ENCODE measurements around the gene SRMS. TPM values are rescaled to one million over a fixed set of nuclear protein-coding genes. Genes with fewer than 3 reads are reported as not detected.

SRMS gene
- total RNA-seq, 2 experiments from 2014 or later = 0.42 TPM; not detected in 1

DNA sequence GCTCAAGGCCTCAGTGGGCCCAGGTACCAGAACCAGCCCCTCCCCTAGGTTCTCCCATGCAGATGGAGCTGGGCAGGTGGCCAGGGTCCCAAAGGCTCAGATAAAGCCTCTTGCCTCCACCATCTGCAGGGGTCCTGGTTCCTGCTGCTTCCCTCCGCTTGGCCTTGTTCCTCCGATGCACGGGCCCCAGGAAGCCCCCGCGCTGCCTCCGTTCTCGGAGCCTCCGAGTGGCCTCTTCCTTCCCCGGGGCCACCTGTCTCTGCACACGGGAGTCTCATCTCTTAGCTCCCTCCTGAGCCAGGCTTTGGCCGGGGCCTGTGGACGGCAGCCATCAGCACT, 8.5 kb downstream of the SRMS start:
- intact Hi-C loops (cut with micrococcal nuclease; ENCODE audit: unreplicated experiment) = loop anchor here (2.0 to 10.0 kb wide), 4 partner anchors 88 to 434 kb away; partner anchors contain the start of genes ABHD16B, DNAJC5, GMEB2 and TPD52L2
- Histone ChIP-seq H3K27ac (ENCODE audit: low read depth, low read length, poor library complexity, severe bottlenecking) (no peak overlapping the region), H3K36me3 (ENCODE audit: insufficient read depth, low read length) (no peaks in the 10 kb centered on the region), H3K79me2 (ENCODE audit: insufficient read depth, low read depth, low read length) (no peaks in the 10 kb centered on the region), H2AFZ (ENCODE audit: low read length) (no peak overlapping the region), H3K4me2 (ENCODE audit: low read length) (no peak overlapping the region), H4K20me1 (ENCODE audit: insufficient read depth, low read length) (no peaks in the 10 kb centered on the region), H3K9me2 (ENCODE audit: insufficient read depth, low read length) (no peaks in the 10 kb centered on the region), H3K4me1 (ENCODE audit: insufficient read depth, low read length, poor library complexity, severe bottlenecking) (peaks cover 30% of the 10 kb centered on the region), H3K9me3 (ENCODE audit: low read length) (no peaks in the 10 kb centered on the region), H3K4me3 (ENCODE audit: low read depth, low read length, poor library complexity, severe bottlenecking) (no peak overlapping the region)
- no peak for TF ChIP-seq EZH2phosphoT487 (IDR thresholded peaks at IDR 0.05; ENCODE audit: borderline replicate concordance, low read depth, low read length)
- TF ChIP-seq, protein P1, sequence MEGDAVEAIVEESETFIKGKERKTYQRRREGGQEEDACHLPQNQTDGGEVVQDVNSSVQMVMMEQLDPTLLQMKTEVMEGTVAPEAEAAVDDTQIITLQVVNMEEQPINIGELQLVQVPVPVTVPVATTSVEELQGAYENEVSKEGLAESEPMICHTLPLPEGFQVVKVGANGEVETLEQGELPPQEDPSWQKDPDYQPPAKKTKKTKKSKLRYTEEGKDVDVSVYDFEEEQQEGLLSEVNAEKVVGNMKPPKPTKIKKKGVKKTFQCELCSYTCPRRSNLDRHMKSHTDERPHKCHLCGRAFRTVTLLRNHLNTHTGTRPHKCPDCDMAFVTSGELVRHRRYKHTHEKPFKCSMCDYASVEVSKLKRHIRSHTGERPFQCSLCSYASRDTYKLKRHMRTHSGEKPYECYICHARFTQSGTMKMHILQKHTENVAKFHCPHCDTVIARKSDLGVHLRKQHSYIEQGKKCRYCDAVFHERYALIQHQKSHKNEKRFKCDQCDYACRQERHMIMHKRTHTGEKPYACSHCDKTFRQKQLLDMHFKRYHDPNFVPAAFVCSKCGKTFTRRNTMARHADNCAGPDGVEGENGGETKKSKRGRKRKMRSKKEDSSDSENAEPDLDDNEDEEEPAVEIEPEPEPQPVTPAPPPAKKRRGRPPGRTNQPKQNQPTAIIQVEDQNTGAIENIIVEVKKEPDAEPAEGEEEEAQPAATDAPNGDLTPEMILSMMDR (conservative IDR thresholded peaks at IDR 0.05; ENCODE audit: low read length) = no peak
- ChIA-PET CTCF (ENCODE audit: unreplicated experiment) (no interaction called here), POLR2A (interaction anchor here (2.6 kb wide), 1 partner anchor 103 kb away, joined by 13 read pairs; no protein-coding TSS in a partner anchor)
- no TSS peak for BruUV-seq (replicated peaks)
- no peak for DNase-seq (ENCODE audit: low spot score)

DNA sequence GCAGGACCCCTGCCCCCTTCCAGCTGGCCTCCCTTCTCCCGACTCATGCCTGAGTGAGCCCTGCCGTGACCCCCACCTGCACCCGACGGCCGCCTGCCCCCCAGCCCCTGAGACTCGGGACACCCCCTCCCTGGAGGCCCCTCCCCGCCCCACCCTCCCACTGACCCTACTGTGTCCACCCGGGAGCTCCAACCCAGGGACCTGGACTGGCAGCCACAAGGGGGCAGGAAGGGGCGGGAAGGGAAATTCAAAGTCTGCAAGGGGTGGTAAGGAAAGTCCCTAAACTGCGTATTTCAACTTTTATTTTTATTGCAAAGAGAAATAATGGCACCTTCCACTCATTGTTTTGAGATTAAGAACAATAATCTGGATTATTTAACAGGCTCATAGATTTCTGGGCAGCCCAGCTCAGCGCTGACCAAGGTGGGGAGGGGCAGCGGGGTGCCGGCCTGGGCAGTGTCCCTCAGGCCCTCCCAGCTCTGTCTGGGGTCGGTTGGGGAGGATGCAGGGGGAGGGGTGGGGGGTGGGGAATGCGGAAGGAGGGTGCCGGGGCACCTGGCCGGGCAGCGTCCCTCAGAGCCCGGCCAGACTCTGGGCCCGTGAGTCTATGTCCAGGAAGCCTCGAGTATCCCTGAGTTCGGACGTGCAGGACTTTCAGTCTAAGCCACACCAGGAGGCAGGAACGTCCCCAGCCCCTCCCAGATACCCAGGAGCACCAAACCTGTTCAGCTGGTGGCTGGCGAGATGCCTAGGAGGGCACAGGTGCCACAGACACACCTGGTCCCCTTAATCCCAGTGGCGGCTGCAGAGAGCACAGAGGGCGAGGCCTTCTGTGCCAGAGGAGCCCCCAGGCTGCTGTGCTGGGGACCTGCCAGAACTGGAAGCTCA, 9.1 kb downstream of the SRMS start:
- H3K4me2 ChIP-seq (ENCODE audit: low read length) = peak overlapping the region; percentile 77
- BruUV-seq (replicated peaks) = no TSS peak
- no peaks in the 10 kb centered on the region for H3K79me2 ChIP-seq (ENCODE audit: insufficient read depth, low read depth, low read length)
- ChIA-PET CTCF (ENCODE audit: unreplicated experiment) (interaction anchor here (0.6 to 2.0 kb wide), 6 partner anchors 17 to 540 kb away, joined by 3 to 13 read pairs (median 8); no protein-coding TSS in a partner anchor), POLR2A (interaction anchor here (1.1 to 2.6 kb wide), 2 partner anchors 103 to 120 kb away, joined by 4 to 13 read pairs; partner anchors contain the start of gene RTEL1)
- H3K9me2 ChIP-seq (ENCODE audit: insufficient read depth, low read length) = no peaks in the 10 kb centered on the region
- peak overlapping the region; percentile 60 for H3K4me3 ChIP-seq (ENCODE audit: low read depth, low read length, poor library complexity, severe bottlenecking)
- H3K27ac ChIP-seq (ENCODE audit: low read depth, low read length, poor library complexity, severe bottlenecking) = peak overlapping the region; percentile 48
- no peaks in the 10 kb centered on the region for H3K9me3 ChIP-seq (ENCODE audit: low read length)
- H2AFZ ChIP-seq (ENCODE audit: low read length) = peak overlapping the region; percentile 8
- no peaks in the 10 kb centered on the region for H3K36me3 ChIP-seq (ENCODE audit: insufficient read depth, low read length)
- peaks cover 30% of the 10 kb centered on the region for H3K4me1 ChIP-seq (ENCODE audit: insufficient read depth, low read length, poor library complexity, severe bottlenecking)
- H4K20me1 ChIP-seq (ENCODE audit: insufficient read depth, low read length) = no peaks in the 10 kb centered on the region
- intact Hi-C loops (cut with micrococcal nuclease; ENCODE audit: unreplicated experiment) = loop anchor here (1.0 to 10.0 kb wide), 5 partner anchors 40 to 434 kb away; partner anchors contain the start of genes ABHD16B, DNAJC5, GMEB2 and TPD52L2
- DNase-seq (ENCODE audit: low spot score) = peak; percentile 29
- TF ChIP-seq EZH2phosphoT487 (IDR thresholded peaks at IDR 0.05; ENCODE audit: borderline replicate concordance, low read depth, low read length) = no peak
- TF ChIP-seq, protein P1 (conservative IDR thresholded peaks at IDR 0.05; ENCODE audit: low read length) = peak; percentile 35; the same call in 1 of the 2 replicates

All from OCI-LY7 (cell line).